K562 (cell line): Measurements from ENCODE around the gene YAF2. TPM values are rescaled to one million over a fixed set of nuclear protein-coding genes. Genes with fewer than 3 reads are reported as not detected.
A peak's percentile ranks its signal among the peaks of the same experiment; 100 is the strongest.

ENCODE experiments used
- C11orf30 ChIP-seq: fragments of 450-650 bp; IDR thresholded peaks from 2 replicates; pipeline ENCODE4 v1.6.1; 2016; ENCODE audit warnings: low read depth, mild to moderate bottlenecking
- CBFA2T3 ChIP-seq: fragments of 450-650 bp; IDR thresholded peaks from 2 replicates; pipeline ENCODE4 v1.6.1; 2017
- CBX1 ChIP-seq: sonication (generic); IDR thresholded peaks from 2 replicates; pipeline ENCODE4 v1.6.1; 2016; ENCODE audit warnings: antibody characterized with exemption, low read depth, mild to moderate bottlenecking
- ELF4 ChIP-seq: fragments of 450-650 bp; formaldehyde crosslinking; IDR thresholded peaks from 2 replicates; pipeline ENCODE4 v1.4.0; 2022; ENCODE audit warnings: missing genetic modification characterization
- EWSR1 ChIP-seq: fragments of 450-650 bp; IDR thresholded peaks from 2 replicates; pipeline ENCODE4 v1.6.1; 2018; ENCODE audit warnings: borderline replicate concordance, mild to moderate bottlenecking, low read depth, moderate library complexity; ENCODE audit not compliant: partially characterized antibody
- KLF16 ChIP-seq: IDR thresholded peaks from 2 replicates; pipeline ENCODE4 v1.6.1; 2016; ENCODE audit warnings: antibody characterized with exemption
- MNT ChIP-seq, 2 experiments: fragments of 450-650 bp; conservative IDR thresholded peaks; 2 replicates each; pipeline ENCODE4 v1.6.1; 2017; ENCODE audit warnings: mild to moderate bottlenecking in 2 of 2, moderate library complexity in 2 of 2
- MTA1 ChIP-seq: fragments of 450-650 bp; IDR thresholded peaks from 2 replicates; pipeline ENCODE4 v1.6.1; 2017; ENCODE audit warnings: borderline replicate concordance
- MYBL2 ChIP-seq, 2 experiments: fragments of 450-650 bp in 1 of 2; sonication (generic) in 1 of 2; formaldehyde crosslinking in 1 of 2; IDR thresholded peaks; 2 replicates each; pipeline versions ENCODE4 v1.6.1 to v1.8.1; 2017 to 2022; ENCODE audit warnings: borderline replicate concordance in 1 of 2, inconsistent platforms in 1 of 2, low read depth in 1 of 2, mild to moderate bottlenecking in 1 of 2, missing genetic modification reagents in 1 of 2, moderate library complexity in 1 of 2
- NCOA4 ChIP-seq: fragments of 450-650 bp; IDR thresholded peaks from 2 replicates; pipeline ENCODE4 v1.6.1; 2018; ENCODE audit warnings: mild to moderate bottlenecking; ENCODE audit not compliant: partially characterized antibody
- NFIC ChIP-seq: fragments of 450-650 bp; IDR thresholded peaks from 2 replicates; pipeline ENCODE4 v1.6.1; 2017; ENCODE audit warnings: mild to moderate bottlenecking, inconsistent platforms
- NR1H2 ChIP-seq: sonication (generic); formaldehyde crosslinking; IDR thresholded peaks from 2 replicates; pipeline ENCODE4 v1.4.0; 2020; ENCODE audit warnings: mild to moderate bottlenecking, missing genetic modification reagents
- POLR2H ChIP-seq: IDR thresholded peaks from 2 replicates; pipeline ENCODE4 v1.6.1; 2016; ENCODE audit warnings: missing genetic modification characterization, low read depth, mild to moderate bottlenecking, control low read depth, missing compliant biosample characterization, moderate library complexity
- RAD51 ChIP-seq: fragments of 450-650 bp; IDR thresholded peaks from 2 replicates; pipeline ENCODE4 v1.7.1; 2016; ENCODE audit warnings: low read depth, mild to moderate bottlenecking, borderline replicate concordance
- SMAD1 ChIP-seq: fragments of 150-350 bp; IDR thresholded peaks from 2 replicates; pipeline ENCODE4 v1.6.1; 2014; ENCODE audit warnings: low read length, low read depth; ENCODE audit not compliant: partially characterized antibody
- SMARCA5 ChIP-seq: fragments of 450-650 bp; IDR thresholded peaks from 2 replicates; pipeline ENCODE4 v1.6.1; 2016
- SOX6 ChIP-seq: fragments of 450-650 bp; IDR thresholded peaks from 2 replicates; pipeline ENCODE4 v1.6.1; 2014; ENCODE audit warnings: mild to moderate bottlenecking
- SP1 ChIP-seq: sonication (generic); formaldehyde crosslinking; IDR thresholded peaks from 2 replicates; pipeline ENCODE4 v1.8.1; 2022; ENCODE audit warnings: mild to moderate bottlenecking, missing genetic modification reagents
- SP2 ChIP-seq: IDR thresholded peaks from 2 replicates; pipeline ENCODE4 v1.6.1; 2011; ENCODE audit warnings: mild to moderate bottlenecking, low read depth, low read length, moderate library complexity; ENCODE audit not compliant: poor library complexity, severe bottlenecking; ENCODE audit errors: extremely low read depth
- TAL1 ChIP-seq: fragments of 450-650 bp; IDR thresholded peaks from 2 replicates; pipeline ENCODE4 v1.6.1; 2016; ENCODE audit warnings: mild to moderate bottlenecking
- TCF3 ChIP-seq: sonication (generic); formaldehyde crosslinking; IDR thresholded peaks from 2 replicates; pipeline ENCODE4 v1.4.0; 2020; ENCODE audit warnings: mild to moderate bottlenecking, missing genetic modification reagents
- WHSC1 ChIP-seq: IDR thresholded peaks from one replicate; pipeline ENCODE4 v1.6.1; 2012; ENCODE audit warnings: low read length, control low read depth, inconsistent platforms
- ZFX ChIP-seq: sonication (generic); formaldehyde crosslinking; IDR thresholded peaks from 2 replicates; pipeline ENCODE4 v1.8.0; 2022; ENCODE audit warnings: mild to moderate bottlenecking, missing genetic modification reagents, moderate library complexity
- ZNF609 ChIP-seq: sonication (generic); formaldehyde crosslinking; IDR thresholded peaks from 2 replicates; pipeline ENCODE4 v1.8.1; 2023; ENCODE audit warnings: missing genetic modification reagents, mild to moderate bottlenecking, borderline replicate concordance
- polyA plus RNA-seq, 8 experiments: library from polyadenylated mRNA; depleted of rRNA in 4 of 8; stranded (reverse) in 5 of 8; unstranded in 3 of 8; fragments of >200 nt; fragmentation: Nextera tagmentation in 2 of 8; fragmentation: Illumina TruSeq in 1 of 8; extraction: Ambion mirVana in 2 of 8; extraction: Trizol in 1 of 8; gene quantifications; 2 replicates each; pipeline versions ENCODE4 v1.2.1 to v1.2.3, GENCODE V29; 2011 to 2014; ENCODE audit warnings: inconsistent platforms in 1 of 8, missing spikeins in 1 of 8
- total RNA-seq, 7 experiments: library from RNA; depleted of rRNA in 6 of 7; stranded (reverse); fragments of >200 nt in 6 of 7; fragmentation: Illumina TruSeq in 2 of 7; extraction: Trizol in 2 of 7; gene quantifications; 2 replicates each; pipeline versions ENCODE4 v1.2.1 to v1.2.3, GENCODE V29; 2011 to 2021; ENCODE audit warnings: low replicate concordance in 1 of 7

YAF2 gene
- total and polyA plus RNA-seq, 9 of the 15 experiments (the other 6 are each of a cell fraction or from before 2014, with no cell fraction given), result 10.6 to 26.4 (median 21.3) TPM

- TF ChIP-seq ZFX (CRISPR knock-in tag), result no peak
- no peak for TF ChIP-seq MNT (conservative IDR thresholded peaks at IDR 0.05)
- 0 out of 2 replicates have a peak, but pooled peaks have one; percentile 14 for TF ChIP-seq KLF16
- TF ChIP-seq RAD51, result no peak
- TF ChIP-seq MYBL2 (IDR thresholded peaks at IDR 0.05; ENCODE audit: low read depth), result no peak
- no peak for TF ChIP-seq MYBL2 (CRISPR knock-in tag; IDR thresholded peaks at IDR 0.05; ENCODE audit: borderline replicate concordance)
- peak; percentile 64; the same call in 1 of the 2 replicates for TF ChIP-seq SOX6
- TF ChIP-seq NR1H2 (CRISPR knock-in tag), result no peak
- peak; percentile 12; the same call in 1 of the 2 replicates for TF ChIP-seq TCF3 (CRISPR knock-in tag)
- TF ChIP-seq ELF4 (CRISPR knock-in tag), result 0 out of 2 replicates have a peak, but pooled peaks have one; percentile 45
- no peak for TF ChIP-seq SMARCA5
- no peak for TF ChIP-seq POLR2H
- no peak for TF ChIP-seq NCOA4
- no peak for TF ChIP-seq EWSR1
- TF ChIP-seq CBX1, result no peak
- TF ChIP-seq ZNF609, result no peak
- no peak for TF ChIP-seq SP1
- peak; percentile 75 for TF ChIP-seq CBFA2T3
- peak; percentile 90 for TF ChIP-seq NFIC
- no peak for TF ChIP-seq SP2
- TF ChIP-seq SMAD1, result no peak
- TF ChIP-seq C11orf30, result no peak
- no peak for TF ChIP-seq WHSC1
- peak; percentile 34; the same call in 1 of the 2 replicates for TF ChIP-seq MTA1
- peak; percentile 63 for TF ChIP-seq TAL1
Measured at GRCh38 chr12:42141981-42142606, 96.0 kb downstream of the YAF2 start (continued).
